HEK293 (cell line): Measurements from ENCODE around the gene CCDC92B.

Experiments
- BCL11A ChIP-seq: fragments of 450-650 bp; formaldehyde crosslinking; IDR thresholded peaks from 2 replicates; pipeline ENCODE4 v1.5.1; 2016; ENCODE audit warnings: low read depth, missing biosample characterization, missing genetic modification characterization
- EGR2 ChIP-seq: fragments of 450-650 bp; formaldehyde crosslinking; IDR thresholded peaks from 2 replicates; pipeline ENCODE4 v1.5.1; 2016; ENCODE audit warnings: low read depth, missing biosample characterization, missing genetic modification characterization
- GFI1B ChIP-seq: fragments of 450-650 bp; formaldehyde crosslinking; IDR thresholded peaks from 2 replicates; pipeline ENCODE4 v1.5.1; 2016; ENCODE audit warnings: missing biosample characterization, missing genetic modification characterization
- GLIS2 ChIP-seq: fragments of 450-650 bp; formaldehyde crosslinking; IDR thresholded peaks from 2 replicates; pipeline ENCODE4 v1.5.1; 2016; ENCODE audit warnings: missing biosample characterization, missing genetic modification characterization
- KLF1 ChIP-seq: fragments of 450-650 bp; formaldehyde crosslinking; IDR thresholded peaks from 2 replicates; pipeline ENCODE4 v1.5.1; 2016; ENCODE audit warnings: missing biosample characterization, missing genetic modification characterization
- KLF10 ChIP-seq: fragments of 450-650 bp; IDR thresholded peaks from 2 replicates; pipeline ENCODE4 v1.5.1; 2018; ENCODE audit warnings: missing biosample characterization, mild to moderate bottlenecking, missing genetic modification characterization
- KLF7 ChIP-seq: fragments of 450-650 bp; formaldehyde crosslinking; IDR thresholded peaks from 2 replicates; pipeline ENCODE4 v1.5.1; 2016; ENCODE audit warnings: missing biosample characterization, missing genetic modification characterization, borderline replicate concordance
- MEIS1 ChIP-seq: sonication (generic); formaldehyde crosslinking; IDR thresholded peaks from 2 replicates; pipeline ENCODE4 v1.8.1; 2022; ENCODE audit warnings: missing genetic modification reagents, mild to moderate bottlenecking, borderline replicate concordance
- SETDB1 ChIP-seq: IDR thresholded peaks from one replicate; pipeline ENCODE4 v1.6.1; 2017; ENCODE audit warnings: mild to moderate bottlenecking, low read length, moderate library complexity, mixed read lengths; ENCODE audit not compliant: insufficient read length
- SP3 ChIP-seq: fragments of 450-650 bp; formaldehyde crosslinking; IDR thresholded peaks from 2 replicates; pipeline ENCODE4 v1.5.1; 2016; ENCODE audit warnings: missing biosample characterization, missing genetic modification characterization
- YY1 ChIP-seq: fragments of 450-650 bp; formaldehyde crosslinking; IDR thresholded peaks from 2 replicates; pipeline ENCODE4 v1.5.1; 2018; ENCODE audit warnings: missing biosample characterization, missing genetic modification characterization
- ZBTB1 ChIP-seq: fragments of 450-650 bp; formaldehyde crosslinking; IDR thresholded peaks from 2 replicates; pipeline ENCODE4 v1.5.1; 2016; ENCODE audit warnings: missing biosample characterization, missing genetic modification characterization
- ZBTB10 ChIP-seq: fragments of 450-650 bp; formaldehyde crosslinking; IDR thresholded peaks from 2 replicates; pipeline ENCODE4 v1.5.1; 2016; ENCODE audit warnings: missing biosample characterization, missing genetic modification characterization
- ZBTB17 ChIP-seq: fragments of 450-650 bp; formaldehyde crosslinking; IDR thresholded peaks from 2 replicates; pipeline ENCODE4 v1.5.1; 2016; ENCODE audit warnings: missing biosample characterization, missing genetic modification characterization
- ZBTB26 ChIP-seq: fragments of 450-650 bp; formaldehyde crosslinking; optimal IDR thresholded peaks from 2 replicates; pipeline ENCODE3; 2016; ENCODE audit warnings: missing biosample characterization, mild to moderate bottlenecking, missing genetic modification characterization
- ZBTB8A ChIP-seq: fragments of 450-650 bp; formaldehyde crosslinking; IDR thresholded peaks from 2 replicates; pipeline ENCODE4 v1.5.1; 2016; ENCODE audit warnings: missing biosample characterization, missing genetic modification characterization
- ZEB2 ChIP-seq: fragments of 450-650 bp; formaldehyde crosslinking; IDR thresholded peaks from 2 replicates; pipeline ENCODE4 v1.5.1; 2016; ENCODE audit warnings: missing biosample characterization, missing genetic modification characterization
- ZIC2 ChIP-seq: fragments of 450-650 bp; formaldehyde crosslinking; IDR thresholded peaks from 2 replicates; pipeline ENCODE4 v1.5.1; 2016; ENCODE audit warnings: missing biosample characterization, missing genetic modification characterization
- ZNF2 ChIP-seq: fragments of 450-650 bp; formaldehyde crosslinking; IDR thresholded peaks from 2 replicates; pipeline ENCODE4 v1.5.1; 2016; ENCODE audit warnings: missing biosample characterization, missing genetic modification characterization
- ZNF221 ChIP-seq: fragments of 450-650 bp; formaldehyde crosslinking; IDR thresholded peaks from 2 replicates; pipeline ENCODE4 v1.5.1; 2017; ENCODE audit warnings: missing biosample characterization, missing genetic modification characterization, borderline replicate concordance
- ZNF324 ChIP-seq: fragments of 450-650 bp; formaldehyde crosslinking; IDR thresholded peaks from 2 replicates; pipeline ENCODE4 v1.5.1; 2016; ENCODE audit warnings: missing biosample characterization, missing genetic modification characterization
- ZNF423 ChIP-seq: fragments of 450-650 bp; formaldehyde crosslinking; IDR thresholded peaks from 2 replicates; pipeline ENCODE4 v1.5.1; 2016; ENCODE audit warnings: missing biosample characterization, missing genetic modification characterization
- ZNF449 ChIP-seq: fragments of 450-650 bp; formaldehyde crosslinking; IDR thresholded peaks from 2 replicates; pipeline ENCODE4 v1.5.1; 2017; ENCODE audit warnings: missing biosample characterization, mild to moderate bottlenecking, missing genetic modification characterization, moderate library complexity
- ZNF510 ChIP-seq: fragments of 450-650 bp; formaldehyde crosslinking; IDR thresholded peaks from 2 replicates; pipeline ENCODE4 v1.5.1; 2018; ENCODE audit warnings: mild to moderate bottlenecking, missing genetic modification characterization, missing biosample characterization; ENCODE audit not compliant: insufficient replicate concordance
- ZNF549 ChIP-seq: fragments of 450-650 bp; IDR thresholded peaks from 2 replicates; pipeline ENCODE4 v1.5.1; 2018; ENCODE audit warnings: missing biosample characterization, missing genetic modification characterization, mild to moderate bottlenecking, inconsistent platforms, moderate library complexity
- ZNF560 ChIP-seq: fragments of 450-650 bp; formaldehyde crosslinking; IDR thresholded peaks from 2 replicates; pipeline ENCODE4 v1.5.1; 2017; ENCODE audit warnings: missing biosample characterization, missing genetic modification characterization, borderline replicate concordance
- ZNF610 ChIP-seq: fragments of 450-650 bp; formaldehyde crosslinking; IDR thresholded peaks from 2 replicates; pipeline ENCODE4 v1.5.1; 2016; ENCODE audit warnings: missing biosample characterization, missing genetic modification characterization, borderline replicate concordance
- ZNF660 ChIP-seq: fragments of 450-650 bp; IDR thresholded peaks from 2 replicates; pipeline ENCODE4 v1.5.1; 2018; ENCODE audit warnings: missing biosample characterization, mild to moderate bottlenecking, missing genetic modification characterization
- ZNF704 ChIP-seq: fragments of 450-650 bp; formaldehyde crosslinking; IDR thresholded peaks from 2 replicates; pipeline ENCODE4 v1.5.1; 2016; ENCODE audit warnings: missing biosample characterization, missing genetic modification characterization
- ZNF76 ChIP-seq: fragments of 450-650 bp; formaldehyde crosslinking; IDR thresholded peaks from 2 replicates; pipeline ENCODE4; 2016; ENCODE audit warnings: low read depth, missing biosample characterization, missing genetic modification characterization, borderline replicate concordance
- ZNF785 ChIP-seq: fragments of 450-650 bp; formaldehyde crosslinking; IDR thresholded peaks from 2 replicates; pipeline ENCODE4 v1.5.1; 2016; ENCODE audit warnings: missing biosample characterization, missing genetic modification characterization
- ZNF792 ChIP-seq: fragments of 450-650 bp; formaldehyde crosslinking; IDR thresholded peaks from 2 replicates; pipeline ENCODE4 v1.5.1; 2016; ENCODE audit warnings: missing biosample characterization, missing genetic modification characterization
- ZNF843 ChIP-seq: fragments of 450-650 bp; formaldehyde crosslinking; IDR thresholded peaks from 2 replicates; pipeline ENCODE4 v1.5.1; 2016; ENCODE audit warnings: missing biosample characterization, missing genetic modification characterization
- ZSCAN30 ChIP-seq: fragments of 450-650 bp; IDR thresholded peaks from 2 replicates; pipeline ENCODE4 v1.5.1; 2018; ENCODE audit warnings: missing biosample characterization, mild to moderate bottlenecking, missing genetic modification characterization, moderate library complexity

CCDC92B gene

GRCh38 chr17:2711608-2712299 is 37.7 kb downstream of the CCDC92B start, which contains the start of gene CLUH (continued):
- TF ChIP-seq ZBTB1 (tag by site-specific recombination): no peak
- no peak for TF ChIP-seq ZNF2 (tag by site-specific recombination)
- TF ChIP-seq ZNF792 (tag by site-specific recombination): no peak
- TF ChIP-seq ZNF423 (tag by site-specific recombination): no peak
- TF ChIP-seq ZSCAN30: peak; percentile 82
- TF ChIP-seq ZBTB10 (tag by site-specific recombination): peak; percentile 48; the same call in 1 of the 2 replicates
- TF ChIP-seq ZNF76 (tag by site-specific recombination): peak; percentile 88
- TF ChIP-seq ZNF449 (tag by site-specific recombination): peak; percentile 73
- no peak for TF ChIP-seq MEIS1
- peak; percentile 64; the same call in 1 of the 2 replicates for TF ChIP-seq ZNF843 (tag by site-specific recombination)
- peak; percentile 29; the same call in 1 of the 2 replicates for TF ChIP-seq ZBTB17
- peak; percentile 82 for TF ChIP-seq ZBTB8A
- TF ChIP-seq ZNF660 (tag by site-specific recombination): no peak; the same call in 1 of the 2 replicates
- peak; percentile 64; the same call in 1 of the 2 replicates for TF ChIP-seq KLF7 (tag by site-specific recombination)
- TF ChIP-seq ZNF324: peak; percentile 56; the same call in 1 of the 2 replicates
- no peak for TF ChIP-seq SETDB1
- TF ChIP-seq ZNF221 (tag by site-specific recombination): no peak
- peak; percentile 66 for TF ChIP-seq ZEB2 (tag by site-specific recombination)
- no peak for TF ChIP-seq ZNF510 (tag by site-specific recombination)
- TF ChIP-seq SP3 (tag by site-specific recombination): peak; percentile 93
- no peak for TF ChIP-seq ZNF704 (tag by site-specific recombination)
- TF ChIP-seq ZNF549 (tag by site-specific recombination): no peak
- TF ChIP-seq YY1 (tag by site-specific recombination): 0 out of 2 replicates have a peak, but pooled peaks have one; percentile 53
- TF ChIP-seq BCL11A (tag by site-specific recombination): peak; percentile 73; the same call in 1 of the 2 replicates
- peak; percentile 93; the same call in 1 of the 2 replicates for TF ChIP-seq KLF10
- no peak for TF ChIP-seq ZNF785
- TF ChIP-seq EGR2: peak; percentile 91
- peak; percentile 26; the same call in 1 of the 2 replicates for TF ChIP-seq GLIS2 (tag by site-specific recombination)
- TF ChIP-seq ZIC2 (tag by site-specific recombination): peak; percentile 70
- peak; percentile 66 for TF ChIP-seq ZBTB26 (tag by site-specific recombination)
- TF ChIP-seq GFI1B (tag by site-specific recombination): no peak
- TF ChIP-seq ZNF560 (tag by site-specific recombination): no peak
- TF ChIP-seq KLF1 (tag by site-specific recombination): peak; percentile 93
- TF ChIP-seq ZNF610: peak; percentile 51; the same call in 1 of the 2 replicates
